Osteocyte (in vitro differentiated cells): Measurements from ENCODE around the gene BST1. TPM values are rescaled to one million over a fixed set of nuclear protein-coding genes. Genes with fewer than 3 reads are reported as not detected.
A peak's percentile ranks its signal among the peaks of the same experiment; 100 is the strongest.
"Not testable (repeated sequence)": the region's sequence is repeated elsewhere in the genome, so short reads cannot be mapped to it uniquely, and the experiment has no call there.

Experiments used
- DNase-seq: peaks from one replicate; pipeline ENCODE4 v3.0.0; 2021; ENCODE audit warnings: mixed read lengths; ENCODE audit not compliant: unreplicated experiment; ENCODE audit errors: extremely low spot score
- H3K27ac Mint-ChIP-seq: one replicate; pipeline ENCODE4 v1.8.0; 2021; ENCODE audit warnings: mild to moderate bottlenecking, mixed read lengths; ENCODE audit not compliant: unreplicated experiment
- H3K27me3 Mint-ChIP-seq: one replicate; pipeline ENCODE4 v1.8.0; 2021; ENCODE audit warnings: mixed read lengths; ENCODE audit not compliant: unreplicated experiment
- H3K36me3 Mint-ChIP-seq: one replicate; pipeline ENCODE4 v1.8.0; 2021; ENCODE audit warnings: mixed read lengths; ENCODE audit not compliant: unreplicated experiment
- H3K4me1 Mint-ChIP-seq: one replicate; pipeline ENCODE4 v1.8.0; 2021; ENCODE audit warnings: mixed read lengths; ENCODE audit not compliant: unreplicated experiment
- H3K4me3 Mint-ChIP-seq: one replicate; pipeline ENCODE4 v1.8.0; 2021; ENCODE audit warnings: mild to moderate bottlenecking, moderate library complexity, mixed read lengths; ENCODE audit not compliant: unreplicated experiment
- H3K9me3 Mint-ChIP-seq: one replicate; pipeline ENCODE4 v1.8.0; 2021; ENCODE audit warnings: mixed read lengths; ENCODE audit not compliant: unreplicated experiment
- CTCF ChIP-seq: fragments of 200-600 bp; sonication (generic); IDR thresholded peaks from 2 replicates; pipeline ENCODE4 v1.5.0; 2021; ENCODE audit warnings: antibody characterized with exemption, mild to moderate bottlenecking, moderate library complexity
- total RNA-seq: library from RNA; stranded (reverse); gene quantifications from 2 replicates; pipeline ENCODE4 v1.2.1, GENCODE V29; 2021

The BST1 gene
- total RNA-seq, 1 donor from 2014 or later, result 0.54 TPM

- H3K27ac Mint-ChIP-seq, result no peak overlapping the region
- no peaks in the 10 kb centered on the region for H3K27me3 Mint-ChIP-seq
- H3K9me3 Mint-ChIP-seq, result no peaks in the 10 kb centered on the region
- H3K4me1 Mint-ChIP-seq, result peaks cover 48% of the 10 kb centered on the region
- no peak overlapping the region for H3K4me3 Mint-ChIP-seq
- no peak for DNase-seq
- H3K36me3 Mint-ChIP-seq, result no peaks in the 10 kb centered on the region
- TF ChIP-seq CTCF, result no peak
Observed at GRCh38 chr4:15718959-15719358, 16.1 kb downstream of the BST1 start.

- Mint-ChIP-seq H3K4me3 (no peak overlapping the region), H3K36me3 (no peaks in the 10 kb centered on the region), H3K9me3 (no peaks in the 10 kb centered on the region), H3K4me1 (peaks cover 46% of the 10 kb centered on the region), H3K27ac (no peak overlapping the region), H3K27me3 (no peaks in the 10 kb centered on the region)
- no peak for TF ChIP-seq CTCF
- no peak for DNase-seq
Observed at GRCh38 chr4:15719506-15719905, 16.6 kb downstream of the BST1 start.

- Mint-ChIP-seq H3K9me3 (no peaks in the 10 kb centered on the region), H3K4me1 (peaks cover 33% of the 10 kb centered on the region), H3K27me3 (no peaks in the 10 kb centered on the region), H3K36me3 (no peaks in the 10 kb centered on the region), H3K27ac (no peak overlapping the region), H3K4me3 (no peak overlapping the region)
- no peak for DNase-seq
- TF ChIP-seq CTCF, result no peak
Observed at GRCh38 chr4:15720851-15721250, 18.0 kb downstream of the BST1 start.

GRCh38 chr4:15725608-15726007 lies 22.7 kb downstream of the BST1 start:
- Mint-ChIP-seq H3K36me3 (no peaks in the 10 kb centered on the region), H3K27me3 (no peaks in the 10 kb centered on the region), H3K4me3 (no peak overlapping the region), H3K27ac (no peak overlapping the region), H3K9me3 (no peaks in the 10 kb centered on the region), H3K4me1 (peaks cover 9% of the 10 kb centered on the region)
- no peak for TF ChIP-seq CTCF
- no peak for DNase-seq

GRCh38 chr4:15729910-15730533 lies 27.2 kb downstream of the BST1 start:
- peak; percentile 87 for TF ChIP-seq CTCF
- Mint-ChIP-seq H3K27ac (no peak overlapping the region), H3K36me3 (no peaks in the 10 kb centered on the region), H3K9me3 (no peaks in the 10 kb centered on the region), H3K4me1 (no peaks in the 10 kb centered on the region), H3K4me3 (no peak overlapping the region), H3K27me3 (no peaks in the 10 kb centered on the region)
- DNase-seq, result no peak

- not testable (repeated sequence) for H3K9me3 Mint-ChIP-seq, H3K27me3 Mint-ChIP-seq
Observed at GRCh38 chr4:15733061-15733460, 30.2 kb downstream of the BST1 start.

More at GRCh38 chr4:15733061-15733460, 30.2 kb downstream of the BST1 start:
- H3K27ac Mint-ChIP-seq, H3K36me3 Mint-ChIP-seq, H3K4me3 Mint-ChIP-seq, H3K4me1 Mint-ChIP-seq, DNase-seq: not testable (repeated sequence)
